IgD-negative memory B cell (primary cell): ENCODE data around the gene SWT1. TPM values are rescaled to one million over a fixed set of nuclear protein-coding genes. Genes with fewer than 3 reads are reported as not detected.
"Not testable (repeated sequence)": the region's sequence is repeated elsewhere in the genome, so short reads cannot be mapped to it uniquely, and the experiment has no call there.

Experiments used
- H3K27ac Mint-ChIP-seq, 3 donors: one replicate each; pipeline ENCODE4 v1.8.0; 2020 to 2022; ENCODE audit warnings: mild to moderate bottlenecking in 3 of 3, mixed read lengths in 3 of 3, moderate library complexity in 1 of 3
- H3K27me3 Mint-ChIP-seq: one replicate; pipeline ENCODE4 v1.8.0; 2021; ENCODE audit warnings: mixed read lengths
- H3K36me3 Mint-ChIP-seq: one replicate; pipeline ENCODE4 v1.8.0; 2020; ENCODE audit warnings: mild to moderate bottlenecking, mixed read lengths
- H3K4me1 Mint-ChIP-seq, 3 donors: one replicate each; pipeline ENCODE4 v1.8.0; 2020 to 2022; ENCODE audit warnings: mixed read lengths in 3 of 3, mild to moderate bottlenecking in 1 of 3
- H3K4me3 Mint-ChIP-seq, 4 donors: one replicate each; pipeline ENCODE4 v1.8.0; 2020 to 2022; ENCODE audit warnings: mild to moderate bottlenecking in 4 of 4, mixed read lengths in 4 of 4, moderate library complexity in 3 of 4
- H3K9me3 Mint-ChIP-seq, 3 donors: one replicate each; pipeline ENCODE4 v1.8.0; 2020 to 2021; ENCODE audit warnings: mixed read lengths in 3 of 3, mild to moderate bottlenecking in 1 of 3
- polyA plus RNA-seq: library from polyadenylated mRNA; unstranded; fragments of 300-500 nt; fragmentation: Illumina TruSeq; gene quantifications from one replicate; pipeline ENCODE4 v1.2.3, GENCODE V29; 2021

SWT1 gene
- polyA plus RNA-seq, 1 donor from 2014 or later = 2.5 TPM

DNA sequence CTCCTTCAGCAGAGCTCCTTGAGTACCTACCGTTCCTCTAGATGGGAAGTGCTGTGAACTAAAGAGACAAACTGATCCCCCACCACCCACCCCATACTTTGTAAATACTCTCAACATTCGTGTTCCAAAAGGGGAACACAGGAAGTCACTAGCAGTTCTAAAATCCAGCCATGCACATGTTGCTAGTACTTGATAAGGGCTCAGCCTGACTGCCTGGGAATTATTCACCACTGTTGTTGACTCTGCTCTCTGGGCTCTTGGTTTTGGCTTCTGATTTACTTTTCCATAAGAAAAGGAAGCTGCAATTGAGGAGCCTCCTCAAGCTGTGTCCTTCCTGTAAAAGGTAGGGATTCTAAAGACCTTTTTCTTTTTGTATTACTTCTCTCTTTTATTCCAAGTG is 92.6 kb downstream of the SWT1 start:
- H3K27ac Mint-ChIP-seq = no peak overlapping the region
- H3K9me3 Mint-ChIP-seq = peaks cover 0 to 2% (median 0%) of the 10 kb centered on the region in 3 donors
- no peaks in the 10 kb centered on the region for H3K27me3 Mint-ChIP-seq
- H3K4me1 Mint-ChIP-seq = no peaks in the 10 kb centered on the region
- H3K4me3 Mint-ChIP-seq = no peak overlapping the region
- H3K36me3 Mint-ChIP-seq = no peaks in the 10 kb centered on the region

DNA sequence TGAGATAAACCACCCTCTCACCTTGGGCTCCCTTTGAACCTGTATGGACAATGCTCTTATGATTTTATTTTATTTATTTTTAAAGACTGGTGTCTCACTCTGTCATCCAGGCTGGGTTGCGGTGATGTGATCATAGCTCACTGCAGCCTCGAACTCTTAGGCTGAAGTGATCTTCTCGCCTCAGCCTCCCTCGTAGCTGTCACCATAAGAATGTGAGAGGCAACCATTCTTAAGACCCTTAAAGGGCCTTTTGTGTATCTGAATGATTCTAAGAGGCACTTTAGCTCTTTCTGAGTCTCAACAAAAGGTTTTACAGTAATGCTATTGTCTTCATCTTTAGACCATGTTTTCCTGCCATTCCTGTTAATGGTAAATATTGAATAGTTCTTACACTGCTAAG is 93.1 kb downstream of the SWT1 start:
- Mint-ChIP-seq H3K9me3 (peaks cover 0 to 5% (median 0%) of the 10 kb centered on the region in 3 donors), H3K27ac (no peak overlapping the region), H3K4me1 (no peaks in the 10 kb centered on the region), H3K36me3 (no peaks in the 10 kb centered on the region), H3K27me3 (no peaks in the 10 kb centered on the region), H3K4me3 (no peak overlapping the region)

DNA sequence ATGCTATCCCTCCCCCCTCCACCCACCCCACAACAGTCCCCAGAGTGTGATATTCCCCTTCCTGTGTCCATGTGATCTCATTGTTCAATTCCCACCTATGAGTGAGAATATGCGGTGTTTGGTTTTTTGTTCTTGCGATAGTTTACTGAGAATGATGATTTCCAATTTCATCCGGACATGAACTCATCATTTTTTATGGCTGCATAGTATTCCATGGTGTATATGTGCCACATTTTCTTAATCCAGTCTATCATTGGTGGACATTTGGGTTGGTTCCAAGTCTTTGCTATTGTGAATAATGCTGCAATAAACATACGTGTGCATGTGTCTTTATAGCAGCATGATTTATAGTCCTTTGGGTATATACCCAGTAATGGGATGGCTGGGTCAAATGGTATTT is 95.0 kb downstream of the SWT1 start:
- H3K27me3 Mint-ChIP-seq, H3K27ac Mint-ChIP-seq, H3K4me3 Mint-ChIP-seq, H3K36me3 Mint-ChIP-seq, H3K9me3 Mint-ChIP-seq, H3K4me1 Mint-ChIP-seq: not testable (repeated sequence)

DNA sequence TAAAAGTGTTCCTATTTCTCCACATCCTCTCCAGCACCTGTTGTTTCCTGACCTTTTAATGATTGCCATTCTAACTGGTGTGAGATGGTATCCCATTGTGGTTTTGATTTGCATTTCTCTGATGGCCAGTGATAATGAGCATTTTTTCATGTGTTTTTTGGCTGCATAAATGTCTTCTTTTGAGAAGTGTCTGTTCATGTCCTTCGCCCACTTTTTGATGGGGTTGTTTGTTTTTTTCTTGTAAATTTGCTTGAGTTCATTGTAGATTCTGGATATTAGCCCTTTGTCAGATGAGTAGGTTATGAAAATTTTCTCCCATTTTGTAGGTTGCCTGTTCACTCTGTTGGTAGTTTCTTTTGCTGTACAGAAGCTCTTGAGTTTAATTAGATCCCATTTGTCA is 95.4 kb downstream of the SWT1 start:
- not testable (repeated sequence) for H3K27me3 Mint-ChIP-seq, H3K27ac Mint-ChIP-seq, H3K4me3 Mint-ChIP-seq

DNA sequence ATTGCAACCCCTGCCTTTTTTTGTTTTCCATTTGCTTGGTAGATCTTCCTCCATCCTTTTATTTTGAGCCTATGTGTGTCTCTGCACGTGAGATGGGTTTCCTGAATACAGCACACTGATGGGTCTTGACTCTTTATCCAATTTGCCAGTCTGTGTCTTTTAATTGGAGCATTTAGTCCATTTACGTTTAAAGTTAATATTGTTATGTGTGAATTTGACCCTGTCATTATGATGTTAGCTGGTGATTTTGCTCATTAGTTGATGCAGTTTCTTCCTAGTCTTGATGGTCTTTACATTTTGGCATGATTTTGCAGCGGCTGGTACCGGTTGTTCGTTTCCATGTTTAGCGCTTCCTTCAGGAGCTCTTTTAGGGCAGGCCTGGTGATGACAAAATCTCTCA is 98.6 kb downstream of the SWT1 start:
- not testable (repeated sequence) for H3K4me1 Mint-ChIP-seq, H3K9me3 Mint-ChIP-seq, H3K27ac Mint-ChIP-seq, H3K36me3 Mint-ChIP-seq, H3K4me3 Mint-ChIP-seq, H3K27me3 Mint-ChIP-seq

More for the DNA sequence above, 95.4 kb downstream of the SWT1 start:
- H3K36me3 Mint-ChIP-seq, H3K4me1 Mint-ChIP-seq, H3K9me3 Mint-ChIP-seq: not testable (repeated sequence)

DNA sequence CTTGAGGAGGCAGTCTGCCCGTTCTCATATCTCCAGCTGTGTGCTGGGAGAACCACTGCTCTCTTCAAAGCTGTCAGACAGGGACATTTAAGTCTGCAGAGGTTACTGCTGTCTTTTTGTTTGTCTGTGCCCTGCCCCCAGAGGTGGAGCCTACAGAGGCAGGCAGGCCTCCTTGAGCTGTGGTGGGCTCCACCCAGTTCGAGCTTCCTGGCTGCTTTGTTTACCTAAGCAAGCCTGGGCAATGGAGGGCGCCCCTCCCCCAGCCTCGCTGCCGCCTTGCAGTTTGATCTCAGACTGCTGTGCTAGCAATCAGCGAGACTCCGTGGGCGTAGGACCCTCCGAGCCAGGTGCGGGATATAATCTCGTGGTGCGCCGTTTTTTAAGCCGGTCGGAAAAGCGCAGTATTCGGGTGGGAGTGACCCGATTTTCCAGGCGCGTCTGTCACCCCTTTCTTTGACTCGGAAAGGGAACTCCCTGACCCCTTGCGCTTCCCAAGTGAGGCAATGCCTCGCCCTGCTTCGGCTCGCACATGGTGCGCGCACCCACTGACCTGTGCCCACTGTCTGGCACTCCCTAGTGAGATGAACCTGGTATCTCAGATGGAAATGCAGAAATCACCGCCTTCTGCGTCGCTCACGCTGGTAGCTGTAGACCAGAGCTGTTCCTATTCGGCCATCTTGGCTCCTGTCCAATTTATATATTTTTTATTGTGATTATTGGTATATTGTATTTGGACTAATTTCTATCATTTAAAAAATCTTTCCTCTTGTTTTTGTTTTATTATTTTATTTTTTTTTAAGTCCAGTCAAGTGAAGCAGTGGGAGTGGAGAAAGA is 100.4 kb downstream of the SWT1 start:
- not testable (repeated sequence) for H3K9me3 Mint-ChIP-seq, H3K4me3 Mint-ChIP-seq, H3K27me3 Mint-ChIP-seq, H3K4me1 Mint-ChIP-seq, H3K36me3 Mint-ChIP-seq, H3K27ac Mint-ChIP-seq

DNA sequence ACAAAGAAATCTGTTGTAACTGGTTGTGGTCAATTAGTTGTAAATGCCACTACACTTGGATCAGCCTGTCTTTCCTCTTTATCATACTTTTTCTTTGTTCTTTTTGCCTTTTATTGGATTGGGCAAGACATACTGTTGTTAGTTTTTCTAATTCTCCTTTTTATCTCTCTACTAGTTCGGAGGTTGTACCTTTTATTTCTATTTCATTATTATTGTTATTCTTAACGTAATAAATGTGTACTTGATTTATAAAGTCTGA is 100.9 kb downstream of the SWT1 start:
- Mint-ChIP-seq H3K27me3 (no peaks in the 10 kb centered on the region), H3K4me1 (no peaks in the 10 kb centered on the region), H3K27ac (no peak overlapping the region), H3K4me3 (no peak overlapping the region), H3K36me3 (peaks cover 1% of the 10 kb centered on the region), H3K9me3 (peaks cover 0 to 5% (median 0%) of the 10 kb centered on the region in 3 donors)

DNA sequence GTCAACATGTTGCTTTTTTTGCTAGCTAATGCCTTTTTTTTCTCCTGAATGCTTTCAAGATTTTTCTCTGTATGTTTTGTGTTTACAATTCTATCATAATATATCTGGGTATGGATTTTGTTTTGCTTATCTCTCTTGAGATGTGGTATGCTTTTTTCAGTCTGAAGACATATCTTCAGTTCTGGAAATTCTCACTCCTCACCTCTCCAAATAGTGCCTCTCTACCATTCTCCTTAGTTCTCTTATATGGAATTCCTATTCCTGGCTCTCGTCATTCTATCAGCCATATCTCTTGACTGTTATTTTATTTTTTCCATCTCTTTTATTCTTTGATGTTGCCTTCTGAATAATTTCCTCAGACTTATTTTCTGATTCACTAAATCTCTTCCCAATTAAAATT is 101.7 kb downstream of the SWT1 start:
- Mint-ChIP-seq H3K9me3 (peaks cover 0 to 3% (median 0%) of the 10 kb centered on the region in 3 donors), H3K36me3 (peaks cover 1% of the 10 kb centered on the region), H3K27ac (no peak overlapping the region), H3K27me3 (no peaks in the 10 kb centered on the region), H3K4me1 (no peaks in the 10 kb centered on the region), H3K4me3 (no peak overlapping the region)

DNA sequence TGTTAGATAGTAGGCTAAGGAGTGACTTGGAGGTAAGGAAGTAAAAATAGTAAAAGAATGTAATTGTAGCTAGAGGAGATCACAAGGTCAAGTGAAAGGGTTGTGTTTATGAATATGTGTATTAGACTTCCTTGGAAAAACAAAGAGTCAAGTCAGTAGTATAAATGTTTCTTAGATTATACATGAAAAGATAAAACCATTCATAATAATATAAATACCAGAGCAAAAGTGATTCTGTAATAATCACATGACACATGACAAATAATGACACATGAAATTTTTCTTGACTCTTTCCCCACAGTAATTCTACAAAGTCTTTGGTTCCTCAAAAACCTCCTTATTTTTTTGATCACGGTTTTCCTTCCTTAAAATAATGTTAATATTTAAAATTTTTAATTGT is 103.6 kb downstream of the SWT1 start:
- Mint-ChIP-seq H3K4me3 (no peak overlapping the region), H3K4me1 (no peaks in the 10 kb centered on the region), H3K27ac (no peak overlapping the region), H3K9me3 (no peaks in the 10 kb centered on the region), H3K27me3 (no peaks in the 10 kb centered on the region), H3K36me3 (peaks cover 1% of the 10 kb centered on the region)

DNA sequence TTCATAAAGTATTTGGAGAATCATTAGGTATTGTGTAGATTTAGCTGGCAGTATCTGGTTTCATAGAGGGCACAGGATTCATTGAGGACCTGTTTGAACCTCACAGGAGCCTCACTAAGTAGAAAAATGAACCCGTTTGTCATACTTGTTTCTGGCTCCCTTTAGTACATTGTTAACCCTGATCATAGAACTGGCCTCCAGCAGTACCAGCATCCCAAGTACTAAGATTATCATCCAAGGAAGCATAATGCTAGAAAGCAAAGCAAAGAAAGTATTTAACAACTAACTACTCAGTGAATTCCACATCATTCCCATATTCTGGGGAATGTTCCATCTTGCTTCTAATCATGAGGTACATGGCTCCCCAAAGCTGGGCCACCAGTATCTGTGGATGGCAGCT is 105.2 kb downstream of the SWT1 start:
- Mint-ChIP-seq H3K36me3 (peaks cover 1% of the 10 kb centered on the region), H3K4me3 (no peak overlapping the region), H3K9me3 (no peaks in the 10 kb centered on the region), H3K27me3 (no peaks in the 10 kb centered on the region), H3K4me1 (no peaks in the 10 kb centered on the region), H3K27ac (no peak overlapping the region)

DNA sequence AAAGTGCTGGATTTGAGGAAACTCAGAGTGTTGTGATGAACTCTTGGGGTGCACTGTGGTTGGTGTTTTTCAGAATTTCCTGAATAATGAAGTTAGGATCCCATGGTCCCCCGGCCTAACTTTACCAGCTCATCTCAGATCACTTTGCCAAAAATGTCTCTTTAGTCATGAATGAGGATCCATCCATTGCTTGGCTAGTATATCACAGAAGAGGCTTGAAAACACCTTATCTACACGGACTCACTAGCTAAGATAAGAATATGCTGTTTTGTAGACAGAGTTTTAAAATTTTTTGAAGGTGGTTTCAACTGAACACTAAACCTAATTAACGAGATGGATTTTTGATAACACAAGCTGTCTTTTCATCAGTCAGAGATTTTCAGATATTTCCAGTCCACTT is 106.3 kb downstream of the SWT1 start:
- H3K4me3 Mint-ChIP-seq = no peak overlapping the region
- H3K27me3 Mint-ChIP-seq = no peaks in the 10 kb centered on the region
- H3K27ac Mint-ChIP-seq = no peak overlapping the region
- no peaks in the 10 kb centered on the region for H3K4me1 Mint-ChIP-seq
- no peaks in the 10 kb centered on the region for H3K9me3 Mint-ChIP-seq
- H3K36me3 Mint-ChIP-seq = peaks cover 2% of the 10 kb centered on the region

DNA sequence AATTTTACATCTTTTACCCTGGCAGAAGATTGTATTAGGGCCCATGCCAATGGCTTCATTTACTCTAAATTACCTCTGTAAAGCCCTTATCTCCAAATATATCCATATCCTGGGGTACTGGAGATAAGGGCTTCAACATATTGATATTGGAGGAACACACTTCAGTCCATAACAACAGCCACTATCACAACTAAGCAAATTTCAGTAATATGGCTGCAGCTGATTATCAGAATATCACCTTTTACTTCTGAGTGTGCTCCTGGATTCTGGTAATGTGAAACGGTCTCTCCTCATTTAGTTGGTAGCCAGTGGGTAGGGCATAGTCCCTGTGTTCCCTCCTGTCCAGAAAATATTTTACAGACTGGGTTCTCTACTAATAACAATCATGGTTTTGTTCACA is 106.8 kb downstream of the SWT1 start:
- no peak overlapping the region for H3K4me3 Mint-ChIP-seq
- H3K27me3 Mint-ChIP-seq = no peaks in the 10 kb centered on the region
- H3K9me3 Mint-ChIP-seq = no peaks in the 10 kb centered on the region
- peaks cover 4% of the 10 kb centered on the region for H3K36me3 Mint-ChIP-seq
- no peak overlapping the region for H3K27ac Mint-ChIP-seq
- no peaks in the 10 kb centered on the region for H3K4me1 Mint-ChIP-seq

DNA sequence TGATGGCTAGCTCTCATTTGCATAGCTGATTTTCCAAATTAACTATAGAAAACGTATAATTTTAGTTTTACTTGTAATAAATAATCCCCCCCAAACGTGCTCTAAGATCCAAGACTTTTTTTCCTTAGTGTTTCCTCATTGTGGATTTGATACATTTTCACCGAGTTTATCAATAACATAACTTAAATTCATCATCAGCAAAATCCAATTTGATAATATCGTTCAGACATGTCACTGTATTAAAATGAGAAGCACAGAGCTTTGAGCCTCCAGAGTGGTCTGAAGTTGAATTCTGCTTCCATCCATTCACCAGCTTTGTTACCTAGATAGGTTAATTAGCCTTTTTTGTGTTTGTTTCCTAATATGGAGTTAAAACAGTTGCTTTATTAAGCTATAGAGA is 108.3 kb downstream of the SWT1 start:
- no peaks in the 10 kb centered on the region for H3K9me3 Mint-ChIP-seq
- H3K4me1 Mint-ChIP-seq = no peaks in the 10 kb centered on the region
- H3K27ac Mint-ChIP-seq = no peak overlapping the region
- no peak overlapping the region for H3K4me3 Mint-ChIP-seq
- no peaks in the 10 kb centered on the region for H3K27me3 Mint-ChIP-seq
- peaks cover 4% of the 10 kb centered on the region for H3K36me3 Mint-ChIP-seq

DNA sequence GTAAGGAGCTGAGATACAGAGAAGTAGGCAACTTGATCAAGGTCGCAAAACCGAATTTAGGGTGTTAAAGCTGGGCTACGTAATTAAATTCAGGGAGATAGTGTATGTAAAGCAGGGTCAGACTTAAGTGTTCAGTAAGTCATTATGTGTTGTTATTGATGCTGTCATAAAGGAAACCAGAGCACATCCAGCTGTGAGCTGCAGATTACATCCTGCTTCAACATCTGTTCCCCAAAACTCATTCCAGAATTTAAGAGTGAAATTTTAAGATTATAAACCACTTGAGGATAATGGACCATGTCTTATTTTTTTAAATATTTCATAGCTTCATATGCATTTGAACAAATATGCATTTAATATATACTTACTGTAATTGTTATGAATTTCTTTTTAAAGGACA is 110.3 kb downstream of the SWT1 start:
- H3K27me3 Mint-ChIP-seq = no peaks in the 10 kb centered on the region
- no peak overlapping the region for H3K4me3 Mint-ChIP-seq
- H3K36me3 Mint-ChIP-seq = peaks cover 3% of the 10 kb centered on the region
- H3K9me3 Mint-ChIP-seq = no peaks in the 10 kb centered on the region
- no peak overlapping the region for H3K27ac Mint-ChIP-seq
- H3K4me1 Mint-ChIP-seq = no peaks in the 10 kb centered on the region

DNA sequence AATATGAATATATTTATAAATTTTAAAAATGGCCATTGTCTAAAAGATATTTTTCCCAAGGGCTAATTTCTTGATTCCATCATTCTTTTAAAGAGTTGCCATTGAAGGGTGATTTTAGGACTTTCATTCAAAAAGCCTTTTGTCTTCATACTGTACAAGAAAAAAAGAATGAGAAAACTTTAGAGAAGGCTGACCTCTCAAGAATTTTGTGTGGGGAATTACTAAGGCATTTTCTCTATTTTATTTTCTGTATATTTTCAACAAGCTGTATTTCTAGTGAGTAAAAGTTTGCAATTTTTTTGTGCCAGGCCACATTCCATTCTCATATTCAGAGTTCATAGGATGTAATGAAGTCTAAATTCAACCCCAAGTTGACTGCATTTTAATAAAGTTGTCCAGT is 110.7 kb downstream of the SWT1 start:
- Mint-ChIP-seq H3K4me3 (no peak overlapping the region), H3K4me1 (no peaks in the 10 kb centered on the region), H3K9me3 (no peaks in the 10 kb centered on the region), H3K36me3 (peaks cover 3% of the 10 kb centered on the region), H3K27me3 (no peaks in the 10 kb centered on the region), H3K27ac (no peak overlapping the region)

DNA sequence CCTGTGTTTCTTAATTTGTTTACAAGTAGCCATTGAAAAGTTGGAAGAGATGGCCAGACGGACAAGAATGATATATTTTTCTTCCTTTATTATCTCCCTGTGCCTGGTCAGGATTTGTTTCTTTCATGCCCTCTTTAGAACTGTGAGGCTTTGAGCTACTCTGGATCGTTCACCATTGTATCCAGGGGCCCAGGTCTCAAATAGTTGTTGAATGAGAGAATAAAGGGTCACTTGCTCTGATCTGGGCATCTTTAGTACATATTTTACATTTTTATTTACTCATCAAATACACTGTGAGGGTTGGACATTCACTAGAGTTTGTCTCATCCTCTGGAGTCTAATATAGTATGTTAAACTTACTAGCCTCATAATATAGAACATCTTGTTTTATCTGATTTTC is 111.4 kb downstream of the SWT1 start:
- Mint-ChIP-seq H3K4me1 (no peaks in the 10 kb centered on the region), H3K9me3 (no peaks in the 10 kb centered on the region)

DNA sequence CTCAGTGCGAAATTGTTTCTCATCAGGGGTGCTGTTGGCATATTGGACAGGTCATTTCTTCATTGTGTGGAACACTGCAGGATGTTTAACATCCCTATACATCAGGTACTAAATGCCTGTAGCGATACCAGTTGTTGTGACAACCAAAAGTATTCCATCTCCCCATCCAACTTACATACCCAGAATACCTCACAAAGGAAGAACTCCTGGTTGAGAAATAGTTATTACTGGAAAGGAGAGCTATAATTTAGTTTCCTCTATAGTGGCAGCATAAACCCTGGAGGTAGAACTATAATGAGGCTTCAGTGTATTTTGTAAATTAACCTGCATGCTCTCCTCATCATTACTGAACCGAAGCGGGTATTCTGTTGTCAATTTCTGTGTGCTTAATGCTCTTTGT is 115.0 kb downstream of the SWT1 start:
- no peaks in the 10 kb centered on the region for H3K4me1 Mint-ChIP-seq
- H3K27ac Mint-ChIP-seq = no peak overlapping the region
- peaks cover 3% of the 10 kb centered on the region for H3K36me3 Mint-ChIP-seq
- H3K4me3 Mint-ChIP-seq = no peak overlapping the region
- H3K27me3 Mint-ChIP-seq = no peaks in the 10 kb centered on the region
- H3K9me3 Mint-ChIP-seq = no peaks in the 10 kb centered on the region

More for the DNA sequence above, 111.4 kb downstream of the SWT1 start:
- Mint-ChIP-seq H3K27ac (no peak overlapping the region), H3K4me3 (no peak overlapping the region), H3K27me3 (no peaks in the 10 kb centered on the region), H3K36me3 (peaks cover 3% of the 10 kb centered on the region)
